Measurements from ENCODE around the gene SLC38A3.

- no peak for TF ChIP-seq CTCF (IDR thresholded peaks at IDR 0.05)
- TF ChIP-seq EZH2 (IDR thresholded peaks at IDR 0.05) = no peak
These were observed 63.2 kb downstream of the SLC38A3 start for GRCh38 chr3:50268276-50268675.

Measured in neural progenitor cell (in vitro differentiated cells).